Skeletal muscle cell (primary cell): ENCODE measurements around the gene FLOT1.
"Not testable (repeated sequence)": the region's sequence is repeated elsewhere in the genome, so short reads cannot be mapped to it uniquely, and the experiment has no call there.

Source experiments
- DNase-seq: peaks from one replicate; pipeline ENCODE4 v3.0.0-alpha.2; 2010; ENCODE audit warnings: low read depth
- H3K4me3 ChIP-seq: 2 replicates; pipeline ENCODE4 v1.5.1; 2011; ENCODE audit warnings: low read depth, mild to moderate bottlenecking, control low read depth, low read length, moderate library complexity

The FLOT1 gene

DNA sequence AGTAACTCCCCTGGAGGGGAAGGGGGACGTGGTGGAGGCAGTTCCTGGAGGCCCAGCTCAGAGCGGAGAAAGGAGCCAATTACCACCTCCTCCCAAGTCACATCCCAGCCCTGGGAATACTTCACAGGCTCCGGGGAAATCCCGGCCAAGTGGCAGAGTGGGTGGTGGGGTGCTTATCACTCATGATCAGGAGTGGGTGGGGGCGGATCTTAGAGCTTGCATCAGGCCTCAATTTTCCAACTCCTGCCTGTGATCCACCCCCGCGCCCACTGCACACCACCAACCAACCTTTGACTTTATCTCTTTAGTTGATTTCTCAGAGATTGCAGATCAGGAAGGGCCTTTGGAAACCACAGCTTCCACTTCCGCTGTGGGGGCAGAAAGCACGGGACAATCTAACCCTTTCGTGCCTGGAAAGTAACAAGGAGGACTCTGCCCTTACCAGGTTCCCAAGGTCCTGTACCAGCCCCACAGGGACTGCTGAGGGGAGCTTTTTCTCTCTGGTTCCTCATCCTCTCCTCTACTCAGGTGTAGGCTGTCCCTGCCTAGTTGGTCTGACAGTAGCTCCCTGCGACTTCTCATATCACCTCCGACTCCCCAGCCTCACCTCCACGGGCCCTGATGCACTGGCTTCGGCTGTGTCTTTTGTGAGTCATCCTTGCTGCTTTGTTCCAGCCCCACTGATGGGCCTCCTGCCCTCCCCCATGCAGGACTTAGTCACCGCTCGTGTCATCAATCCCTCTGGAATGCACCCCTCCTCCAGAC lies 26.8 kb upstream of the FLOT1 start:
- peak overlapping the region; percentile 17 for H3K4me3 ChIP-seq
- peak; percentile 87 for DNase-seq

- no peak overlapping the region for H3K4me3 ChIP-seq
- DNase-seq, result no peak
These were observed 26.2 kb upstream of the FLOT1 start for GRCh38 chr6:30768634-30769087.

GRCh38 chr6:30767944-30768301 lies 25.4 kb upstream of the FLOT1 start:
- H3K4me3 ChIP-seq, result no peak overlapping the region
- DNase-seq, result no peak

DNA sequence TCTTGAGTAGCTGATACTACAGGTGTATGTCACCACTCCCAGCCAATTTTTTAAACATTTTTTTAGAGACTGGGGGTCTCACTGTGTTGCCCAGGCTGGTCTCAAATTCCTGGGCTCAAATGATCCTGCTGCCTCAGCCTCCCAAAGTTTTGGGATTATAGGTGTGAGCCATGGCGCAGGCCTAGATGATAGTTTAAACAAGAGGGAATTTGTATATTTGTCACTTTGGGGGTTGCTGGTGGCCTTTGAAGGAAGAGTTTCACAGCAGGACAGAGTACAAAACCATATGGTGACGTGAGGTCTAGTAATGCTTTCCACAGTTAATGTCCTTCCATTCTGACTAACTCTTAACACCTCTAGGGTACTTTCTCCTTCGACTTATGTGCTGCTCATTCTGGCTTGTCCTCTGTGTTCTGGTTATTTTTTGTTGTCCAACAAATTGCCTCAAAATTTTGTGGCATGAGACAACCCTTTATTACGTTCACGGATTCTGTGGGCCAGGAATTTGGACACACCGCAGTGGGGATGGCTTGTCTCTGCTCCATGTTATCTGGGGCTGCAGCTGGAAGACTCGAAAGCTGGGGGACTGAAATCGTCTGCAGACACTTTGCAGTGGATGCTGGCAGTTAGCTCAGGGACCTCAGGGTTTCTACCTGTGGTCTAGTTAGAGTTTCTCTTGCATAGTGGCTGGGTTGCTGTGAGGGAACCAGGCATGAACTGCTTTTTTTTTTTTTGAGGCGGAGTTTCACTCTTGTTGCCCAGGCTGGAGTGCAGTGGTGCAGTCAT lies 24.9 kb upstream of the FLOT1 start:
- no peak for DNase-seq
- H3K4me3 ChIP-seq, result no peak overlapping the region

DNA sequence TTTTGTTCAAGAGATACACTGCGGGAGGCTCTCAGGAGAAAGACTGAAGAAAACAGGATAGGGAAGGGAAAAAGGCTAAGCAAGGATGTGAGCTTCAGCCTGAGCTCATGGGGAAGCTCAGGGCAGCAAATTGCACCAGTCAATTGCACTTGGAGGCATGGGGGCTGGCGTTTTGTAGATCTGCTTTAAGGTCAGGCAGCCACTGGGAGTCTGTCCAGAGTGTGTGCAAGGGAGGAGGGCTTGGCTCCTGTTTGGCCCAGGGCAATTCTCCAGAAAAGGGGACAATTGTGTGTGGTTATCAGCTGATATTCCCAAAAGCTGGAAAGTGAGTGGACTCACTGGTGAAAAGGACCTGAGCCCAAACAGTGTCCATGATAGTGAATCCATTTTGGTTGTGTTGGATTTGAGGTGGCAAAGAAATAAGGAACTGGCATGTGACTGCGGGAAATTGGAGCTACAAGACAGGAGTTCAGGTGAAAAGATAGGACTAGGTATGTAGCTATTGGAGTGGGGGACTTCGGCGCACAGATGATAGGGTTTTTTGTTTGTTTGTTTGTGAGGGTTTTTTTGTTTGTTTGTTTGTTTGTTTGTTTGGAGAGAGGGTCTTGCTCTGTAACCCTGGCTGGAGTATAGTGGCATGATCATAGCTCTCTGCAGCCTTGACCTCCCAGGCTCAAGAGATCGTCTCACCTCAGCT lies 24.1 kb upstream of the FLOT1 start:
- DNase-seq, result no peak
- no peak overlapping the region for H3K4me3 ChIP-seq

DNA sequence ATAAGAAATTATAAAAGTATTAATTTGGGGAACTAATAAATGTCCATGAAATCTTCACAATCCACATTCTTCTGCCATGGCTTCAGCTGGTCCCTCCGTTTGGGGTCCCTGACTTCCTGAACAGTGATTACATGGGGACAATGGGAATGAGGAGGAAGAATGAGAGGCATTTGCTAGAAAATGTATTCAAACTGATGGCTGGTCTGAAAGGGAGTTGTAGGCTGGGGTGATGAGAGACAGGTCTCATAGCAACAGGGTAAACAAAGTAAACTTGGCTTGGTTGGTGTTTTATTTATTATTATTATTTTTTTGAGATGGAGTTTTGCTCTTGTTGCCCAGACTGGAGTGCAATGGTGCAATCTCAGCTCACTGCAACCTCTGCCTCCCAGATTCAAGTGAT lies 23.0 kb upstream of the FLOT1 start:
- not testable (repeated sequence) for DNase-seq, H3K4me3 ChIP-seq

- not testable (repeated sequence) for H3K4me3 ChIP-seq, DNase-seq
These were observed 22.1 kb upstream of the FLOT1 start for GRCh38 chr6:30764490-30765043.

DNA sequence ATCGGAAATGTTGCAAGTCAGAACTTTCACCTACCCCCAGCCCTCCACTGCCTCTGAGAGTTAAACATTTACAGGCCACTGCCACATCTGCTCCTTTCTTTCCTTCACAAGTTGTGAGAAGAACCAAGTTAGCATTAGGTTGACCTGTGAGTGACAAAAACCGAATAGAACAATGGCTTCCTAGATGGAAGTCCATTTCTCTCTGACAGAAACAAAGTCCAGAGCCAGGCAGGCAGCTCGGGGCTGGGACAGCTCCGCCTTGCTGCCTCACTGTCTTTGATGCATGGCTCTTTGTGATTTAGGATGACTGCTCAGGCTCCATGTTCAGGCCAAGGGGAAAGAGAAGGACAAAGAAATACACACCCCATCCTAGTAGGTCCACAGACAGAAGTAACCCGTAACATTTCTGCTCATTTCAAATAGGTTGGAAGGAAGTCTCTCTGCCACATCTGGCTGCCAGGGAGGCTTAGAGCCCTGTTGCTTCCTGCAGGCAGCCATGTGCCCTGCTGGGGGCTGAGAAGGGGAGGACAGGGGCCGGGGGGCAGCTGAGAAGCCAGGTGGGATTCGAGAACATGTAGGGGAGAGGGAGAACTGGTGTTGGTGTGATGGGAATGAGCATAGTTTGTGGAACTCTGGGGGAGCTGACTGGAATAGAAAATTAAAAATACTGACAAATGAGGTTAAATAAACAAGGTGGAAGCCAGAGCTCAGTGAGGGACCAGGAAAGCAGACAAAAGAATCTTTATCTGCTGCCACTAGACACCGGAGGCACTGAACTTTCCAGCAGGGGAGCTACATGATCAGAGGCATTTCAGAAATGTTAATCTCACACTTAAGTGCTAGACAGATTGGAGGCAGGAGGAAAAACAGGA lies 21.4 kb upstream of the FLOT1 start:
- H3K4me3 ChIP-seq, result no peak overlapping the region
- no peak for DNase-seq

DNA sequence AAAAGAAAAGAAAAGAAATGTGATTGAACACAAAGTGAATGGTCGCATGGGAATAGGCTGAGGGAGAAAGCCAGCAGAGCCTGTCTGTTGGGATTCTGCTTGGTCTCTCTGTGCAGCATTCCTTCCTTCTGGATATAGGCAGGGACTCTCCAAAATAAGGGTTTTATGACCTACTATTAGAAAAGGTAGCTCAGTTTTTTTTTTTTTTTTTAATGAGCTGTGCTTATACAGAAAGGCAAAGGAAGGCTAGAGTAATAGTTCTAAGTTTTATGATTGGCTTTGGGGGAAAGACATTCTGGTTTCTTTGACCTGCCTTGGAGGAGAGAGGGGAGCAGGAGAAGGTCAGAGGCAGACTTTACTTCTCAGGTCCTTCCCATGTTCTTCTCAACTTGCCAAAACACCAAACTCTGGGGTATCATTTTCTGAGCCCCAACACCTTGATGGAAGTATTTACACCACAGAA lies 20.7 kb upstream of the FLOT1 start:
- DNase-seq, result no peak
- no peak overlapping the region for H3K4me3 ChIP-seq

DNA sequence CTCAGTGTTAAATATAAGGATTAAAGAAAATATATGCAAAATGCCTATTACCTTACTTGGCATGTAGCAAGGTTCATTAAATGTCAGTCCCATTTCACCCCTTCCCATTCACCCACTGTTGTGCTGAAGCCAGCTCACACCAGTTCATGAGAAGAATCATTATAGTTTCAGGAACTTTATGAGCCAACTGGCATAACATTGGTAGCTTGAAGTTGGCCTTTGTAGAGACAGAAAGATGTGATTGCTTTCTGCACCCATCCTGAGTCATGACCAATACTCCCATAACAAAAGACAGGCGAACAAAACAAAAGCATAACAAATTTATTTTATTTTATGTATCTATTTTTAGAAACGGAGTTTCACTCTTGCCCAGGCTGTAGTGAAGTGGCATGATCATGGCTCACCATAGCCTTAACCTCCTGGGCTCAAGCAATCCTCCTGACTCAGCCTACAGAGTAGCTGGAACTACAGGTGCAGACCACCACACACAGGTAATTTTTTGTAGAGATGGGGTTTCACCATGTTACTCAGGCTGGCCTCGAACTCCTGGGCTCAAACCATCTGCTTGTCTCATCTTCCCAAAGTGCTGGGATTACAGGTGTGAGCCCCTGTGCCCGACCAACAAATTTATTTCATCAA lies 19.4 kb upstream of the FLOT1 start:
- no peak for DNase-seq
- no peak overlapping the region for H3K4me3 ChIP-seq

GRCh38 chr6:30760549-30760948 lies 18.1 kb upstream of the FLOT1 start:
- DNase-seq, result no peak
- H3K4me3 ChIP-seq, result no peak overlapping the region

DNA sequence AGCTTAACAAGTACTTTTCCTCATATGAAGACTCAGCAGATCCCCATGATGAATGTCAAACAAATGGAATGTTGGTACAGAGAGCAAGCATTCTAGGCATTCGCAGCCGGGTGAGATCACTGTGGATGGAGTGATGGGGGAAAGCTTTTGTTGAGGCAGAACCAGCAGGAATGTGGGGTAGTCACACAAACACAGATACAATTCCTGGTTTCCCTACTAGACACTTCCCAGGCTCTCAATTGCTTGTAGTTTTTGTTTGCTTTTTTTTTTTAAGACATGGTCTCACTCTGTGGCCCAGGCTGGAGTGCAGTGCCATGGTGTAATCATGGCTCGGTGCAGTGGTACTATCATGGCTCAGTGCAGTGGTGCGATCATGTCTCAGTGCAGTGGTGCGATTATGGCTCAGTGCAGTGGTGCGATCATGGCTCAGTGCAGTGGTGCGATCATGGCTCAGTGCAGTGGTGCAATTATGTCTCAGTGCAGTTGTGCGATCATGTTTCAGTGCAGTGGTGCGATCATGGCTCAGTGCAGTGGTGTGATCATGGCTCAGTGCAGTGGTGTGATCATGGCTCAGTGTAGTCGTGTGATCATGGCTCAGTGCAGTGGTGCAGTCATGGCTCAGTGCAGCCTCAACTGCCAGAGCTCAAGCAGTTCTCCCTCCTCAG lies 17.2 kb upstream of the FLOT1 start:
- DNase-seq, result peak; percentile 87
- H3K4me3 ChIP-seq, result no peak overlapping the region

DNA sequence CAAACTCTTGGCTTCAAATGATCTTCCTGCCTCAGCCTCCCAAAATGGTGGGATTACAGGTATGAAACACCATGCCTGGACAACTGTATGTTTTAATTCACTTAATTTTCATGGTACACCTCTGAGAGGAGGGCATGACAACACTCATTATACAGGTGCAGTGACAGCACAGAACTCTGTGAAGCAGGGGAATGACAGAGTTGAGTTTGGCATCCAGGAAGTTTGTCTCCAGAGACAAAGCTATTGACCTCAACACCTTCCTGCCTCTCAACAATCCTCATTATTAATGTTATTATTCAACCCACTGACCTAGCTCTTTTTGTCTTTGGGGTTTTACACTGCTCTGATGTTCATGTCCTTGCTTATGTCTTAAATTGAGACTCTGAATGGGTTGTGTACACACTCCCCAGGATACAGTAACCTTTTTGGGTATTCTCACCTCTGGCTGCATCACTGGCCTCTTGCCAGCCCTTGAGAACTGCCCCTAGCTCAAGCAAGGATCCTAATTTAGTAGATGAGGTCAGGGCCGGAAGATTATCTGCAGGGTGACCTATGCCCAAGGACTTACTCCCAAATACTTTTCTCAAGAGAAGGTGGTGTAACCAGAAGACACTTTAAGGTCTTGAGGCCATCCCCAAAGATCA lies 14.9 kb upstream of the FLOT1 start:
- DNase-seq, result no peak

DNA sequence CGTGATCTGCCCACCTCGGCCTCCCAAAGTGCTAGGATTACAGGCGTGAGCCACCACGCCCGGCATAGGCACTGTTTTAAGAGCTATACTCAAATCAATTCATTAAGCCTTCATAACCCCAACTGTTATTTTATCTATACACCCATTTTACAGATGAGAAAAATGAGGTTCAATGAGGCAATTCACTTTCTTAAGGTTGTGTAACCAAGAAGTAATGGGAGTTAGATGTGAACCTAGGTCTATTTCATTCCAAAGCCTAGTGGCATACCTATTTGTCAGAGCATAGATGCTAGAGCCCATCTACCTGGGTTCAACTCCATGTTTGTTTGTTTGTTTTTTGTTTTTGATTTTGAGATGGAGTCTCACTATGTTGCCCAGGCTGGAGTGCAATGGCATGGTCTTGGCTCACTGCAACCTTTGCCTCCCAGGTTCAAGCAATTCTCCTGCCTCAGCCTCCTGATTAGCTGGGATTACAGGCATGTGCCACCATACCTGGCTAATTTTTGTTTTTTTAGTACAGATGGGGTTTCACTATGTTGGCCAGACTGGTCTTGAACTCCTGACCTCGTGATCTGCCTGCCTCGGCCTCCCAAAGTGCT lies 14.0 kb upstream of the FLOT1 start:
- H3K4me3 ChIP-seq, DNase-seq: not testable (repeated sequence)

More for the DNA sequence above, 14.9 kb upstream of the FLOT1 start:
- H3K4me3 ChIP-seq, result no peak overlapping the region

DNA sequence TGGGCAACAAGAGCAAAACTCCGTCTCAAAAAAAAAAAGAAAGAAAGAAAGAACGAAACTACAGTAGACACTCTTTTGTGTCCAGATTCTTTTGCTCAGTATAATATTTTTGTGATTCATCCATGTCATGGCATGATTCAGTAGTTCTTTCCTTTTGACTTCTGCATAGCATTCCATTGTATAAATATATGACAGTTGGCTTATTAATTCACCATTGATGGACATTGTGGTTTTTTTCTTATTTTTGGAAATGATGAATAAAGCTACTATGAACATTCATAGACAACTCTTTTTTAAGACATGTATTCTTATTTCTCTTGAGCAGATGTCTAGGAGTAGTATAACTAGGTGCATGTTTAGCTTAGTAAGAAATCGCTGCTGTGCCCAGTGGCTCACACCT lies 12.1 kb upstream of the FLOT1 start:
- no peak for DNase-seq

GRCh38 chr6:30752157-30752927 lies 9.9 kb upstream of the FLOT1 start:
- no peak overlapping the region for H3K4me3 ChIP-seq

More for the DNA sequence above, 12.1 kb upstream of the FLOT1 start:
- no peak overlapping the region for H3K4me3 ChIP-seq

GRCh38 chr6:30750379-30750668 lies 7.8 kb upstream of the FLOT1 start:
- DNase-seq, result no peak
- H3K4me3 ChIP-seq, result no peak overlapping the region

More at GRCh38 chr6:30752157-30752927, 9.9 kb upstream of the FLOT1 start:
- peak; percentile 100 for DNase-seq
